GM21825 (cell line): ENCODE results near the gene THEMIS2.

ENCODE experiments used
- ATAC-seq: cut with Tn5 transposase; IDR thresholded peaks from one replicate; pipeline ENCODE4 v1.9.1; 2021; ENCODE audit warnings: mild to moderate bottlenecking, moderate library complexity; ENCODE audit not compliant: unreplicated experiment

THEMIS2 gene

DNA sequence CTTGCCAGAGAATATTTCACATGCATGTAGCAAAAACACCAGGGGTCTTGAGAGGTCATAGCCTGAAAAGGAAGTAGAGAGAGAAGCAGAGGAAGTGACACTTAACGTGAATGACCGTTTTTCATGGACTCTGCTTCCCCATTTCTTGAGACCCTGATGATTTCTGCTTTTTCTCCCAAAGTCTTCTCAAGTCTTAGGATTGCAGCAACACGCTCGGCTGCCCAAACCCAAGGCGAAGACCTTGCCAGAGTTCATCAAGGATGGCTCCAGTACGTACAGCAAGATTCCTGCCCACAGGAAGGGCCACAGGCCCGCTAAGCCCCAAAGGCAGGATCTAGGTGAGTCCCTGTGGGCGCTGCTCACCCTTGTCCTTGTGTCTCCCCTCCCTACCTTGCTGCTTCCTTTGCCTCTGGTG is 12.8 kb downstream of the THEMIS2 start:
- ATAC-seq: no peak

DNA sequence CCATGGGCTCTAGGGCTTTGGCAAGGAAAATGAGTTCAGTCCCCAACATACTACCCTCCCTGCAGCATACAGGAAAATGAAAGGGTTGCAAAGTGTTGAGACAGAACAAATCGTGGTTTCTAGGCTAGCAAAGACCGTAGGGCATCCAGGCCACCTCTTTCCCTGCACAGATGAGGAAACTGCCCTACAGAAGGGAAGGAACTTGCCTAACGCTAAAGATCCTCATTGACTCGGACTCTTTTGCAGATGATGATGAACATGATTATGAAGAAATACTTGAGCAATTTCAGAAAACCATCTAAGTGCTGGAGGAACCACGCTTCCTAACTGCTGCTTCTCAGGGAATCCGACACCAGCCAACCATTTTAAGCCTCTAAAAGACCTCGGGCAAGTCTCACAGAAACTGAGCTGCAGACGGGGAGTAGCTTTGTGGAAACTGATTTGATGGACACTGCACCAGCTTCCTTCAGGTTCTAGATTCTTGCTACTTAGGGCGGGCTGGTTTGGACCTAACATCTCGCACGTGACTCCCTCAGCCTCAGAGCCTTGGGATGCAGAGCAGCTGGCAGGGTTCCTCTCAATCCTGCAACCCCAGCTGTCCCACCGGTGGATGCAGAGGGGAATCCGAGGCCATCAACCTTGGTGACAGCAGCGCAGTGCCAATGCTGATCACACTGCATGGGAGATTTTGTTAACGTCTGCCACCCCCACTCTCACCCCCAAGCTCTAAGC is 13.4 kb downstream of the THEMIS2 start:
- ATAC-seq: no peak

DNA sequence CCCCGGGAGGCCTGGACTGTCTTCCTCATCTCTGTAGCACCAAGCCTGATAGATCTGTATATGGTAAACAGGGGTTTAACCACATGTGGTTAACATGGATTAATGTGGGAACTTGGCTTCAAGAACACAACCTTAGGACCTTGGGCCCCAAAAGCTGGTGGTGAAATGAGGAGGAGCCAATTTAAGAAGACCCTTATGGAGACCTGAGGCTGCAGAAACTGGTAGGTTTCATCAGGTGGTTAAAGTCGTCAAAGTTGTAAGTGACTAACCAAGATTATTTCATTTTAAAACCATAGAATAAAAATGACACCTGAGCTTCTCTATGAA is 14.0 kb downstream of the THEMIS2 start:
- no peak for ATAC-seq

DNA sequence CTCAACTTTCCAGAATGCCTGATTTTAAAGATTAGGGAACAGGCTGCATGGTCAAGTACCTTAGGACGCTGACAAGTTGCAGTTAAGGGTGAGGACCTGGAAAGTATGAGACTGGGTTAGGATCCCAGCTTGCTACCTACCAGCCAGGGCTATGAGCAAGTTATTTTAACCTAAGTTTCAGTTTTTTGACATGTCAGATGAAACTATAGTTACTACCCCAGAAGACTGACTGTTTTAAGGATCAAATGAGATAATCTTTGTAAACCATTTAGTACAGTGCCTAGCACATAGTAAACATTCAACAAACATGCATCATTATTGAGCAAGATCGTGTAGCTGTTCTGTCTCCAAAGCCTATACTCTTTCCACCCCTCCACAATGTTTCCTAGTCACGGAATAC is 14.4 kb downstream of the THEMIS2 start:
- ATAC-seq: no peak

DNA sequence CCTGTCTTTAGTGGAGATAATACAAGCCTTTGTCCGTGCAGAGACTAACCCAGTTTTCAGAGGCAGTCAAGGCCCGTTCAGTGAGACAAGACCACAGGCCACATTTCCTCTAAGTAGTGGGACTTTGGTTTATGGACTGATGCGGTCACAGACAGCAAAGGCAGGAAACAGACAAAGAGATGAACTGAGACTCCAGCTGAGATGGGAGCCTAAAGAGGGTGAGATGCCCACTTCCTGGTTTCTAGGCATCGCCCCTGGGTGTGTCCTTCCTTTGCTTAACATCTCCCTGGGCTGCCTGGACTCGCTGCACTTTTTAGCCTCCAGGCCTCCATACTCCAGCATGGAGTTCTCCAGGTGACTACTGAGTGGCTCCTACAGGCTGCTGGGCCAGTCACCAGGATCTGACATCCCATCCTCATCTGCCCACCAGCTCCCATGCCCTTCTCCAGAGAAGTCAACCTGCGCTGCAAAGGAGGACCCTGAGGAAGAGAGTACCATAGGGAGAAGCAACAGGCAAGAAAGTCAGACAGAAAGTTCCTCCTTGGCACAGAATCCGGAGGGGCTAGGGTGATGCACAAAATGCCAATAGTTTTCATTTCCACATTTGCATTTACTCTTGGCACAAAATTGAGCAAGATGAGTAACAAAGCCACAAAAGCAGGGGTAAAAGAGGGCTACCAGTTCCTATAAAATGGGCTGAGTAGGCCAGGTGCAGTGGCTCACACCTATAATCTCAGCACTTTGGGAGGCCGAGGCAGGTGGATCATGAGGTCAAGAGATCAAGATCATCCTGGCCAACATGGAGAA is 15.1 kb downstream of the THEMIS2 start:
- ATAC-seq: no peak

DNA sequence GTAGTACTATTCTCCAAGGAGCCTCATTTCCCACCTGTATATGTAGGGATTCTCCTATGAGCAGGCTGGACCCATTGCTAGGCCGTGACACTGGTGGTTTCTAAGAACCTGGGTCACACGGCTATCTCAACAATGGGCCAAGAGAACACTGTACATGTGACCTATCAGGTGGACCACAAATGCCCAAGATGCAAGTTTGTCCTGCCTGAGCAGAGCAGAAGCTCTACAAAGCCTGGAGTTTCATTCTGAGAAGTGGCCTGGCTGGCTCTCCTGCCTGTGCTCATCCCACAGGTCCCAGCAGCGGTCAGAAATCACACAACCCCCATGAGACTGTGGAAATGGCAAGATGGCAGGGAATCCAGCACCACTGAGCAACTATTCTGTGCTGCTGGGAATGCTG is 17.2 kb downstream of the THEMIS2 start:
- no peak for ATAC-seq

DNA sequence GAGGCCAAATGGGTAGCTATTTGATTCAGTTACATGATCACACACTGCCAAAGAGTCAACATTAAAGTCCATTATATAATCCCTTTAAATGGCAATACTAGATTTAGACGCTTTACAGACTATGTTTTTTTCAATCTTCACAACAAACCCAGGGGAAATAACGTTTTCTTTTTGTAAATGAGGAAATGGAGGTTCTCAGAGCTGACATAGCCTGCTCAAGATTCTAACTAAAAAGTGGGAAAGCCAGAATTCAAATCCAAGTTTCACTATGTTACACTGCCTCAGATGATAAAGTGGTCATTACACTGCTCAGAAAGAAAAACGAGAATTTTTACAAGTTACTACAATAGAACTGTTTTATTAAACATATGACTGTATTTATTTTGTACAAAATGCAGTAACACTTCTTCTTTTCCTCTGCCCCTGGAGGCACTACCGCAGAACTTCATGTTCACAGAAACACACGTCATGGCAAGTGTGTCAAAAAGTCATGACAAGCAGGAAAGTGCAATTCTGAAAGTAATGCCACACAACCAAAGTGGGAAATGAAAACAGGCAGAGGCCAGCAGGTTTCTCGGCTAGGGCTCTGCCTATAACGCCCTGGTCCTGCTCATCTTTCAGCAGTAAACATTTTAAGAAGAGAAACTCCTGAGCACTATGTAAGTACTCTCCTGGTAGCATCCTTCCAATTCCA is 19.0 kb downstream of the THEMIS2 start:
- ATAC-seq: peak; percentile 42

DNA sequence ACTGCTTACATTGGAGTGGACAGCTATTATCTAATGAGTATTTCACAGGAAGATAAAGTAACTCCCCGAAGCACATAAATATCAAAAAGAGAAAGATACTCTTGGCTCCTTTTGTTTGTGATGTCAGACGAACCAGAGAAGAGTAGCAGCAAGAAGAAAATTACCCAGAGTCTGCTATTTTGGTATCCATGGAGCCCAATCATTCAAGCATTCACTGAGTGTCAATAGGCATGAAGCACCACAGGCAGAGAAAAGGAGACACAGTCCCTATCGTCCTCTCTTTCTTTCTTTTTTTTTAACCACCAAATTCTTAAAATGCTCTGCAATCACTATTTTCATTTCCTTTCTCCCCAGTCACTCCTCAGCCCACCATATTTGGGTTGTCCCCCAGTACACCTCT is 22.2 kb downstream of the THEMIS2 start:
- no peak for ATAC-seq

DNA sequence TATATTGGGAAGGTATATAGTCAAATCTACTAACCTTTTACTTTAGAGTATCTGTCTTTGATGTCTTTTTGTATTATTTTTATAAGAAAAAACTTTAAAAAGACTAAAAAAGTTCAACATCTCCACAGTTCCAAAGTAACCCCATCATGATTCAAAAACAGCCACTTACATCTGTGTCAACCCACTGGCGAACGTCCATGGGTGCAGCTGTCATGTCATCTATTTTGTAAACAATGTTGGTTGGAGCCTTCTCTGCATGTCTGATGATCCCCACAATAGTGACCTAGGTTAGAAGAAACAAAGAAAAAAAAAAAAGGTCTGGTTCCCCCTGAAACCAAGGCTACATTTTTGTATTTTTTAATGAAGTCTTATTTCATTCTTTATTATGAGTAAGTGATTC is 34.4 kb downstream of the THEMIS2 start:
- no peak for ATAC-seq

DNA sequence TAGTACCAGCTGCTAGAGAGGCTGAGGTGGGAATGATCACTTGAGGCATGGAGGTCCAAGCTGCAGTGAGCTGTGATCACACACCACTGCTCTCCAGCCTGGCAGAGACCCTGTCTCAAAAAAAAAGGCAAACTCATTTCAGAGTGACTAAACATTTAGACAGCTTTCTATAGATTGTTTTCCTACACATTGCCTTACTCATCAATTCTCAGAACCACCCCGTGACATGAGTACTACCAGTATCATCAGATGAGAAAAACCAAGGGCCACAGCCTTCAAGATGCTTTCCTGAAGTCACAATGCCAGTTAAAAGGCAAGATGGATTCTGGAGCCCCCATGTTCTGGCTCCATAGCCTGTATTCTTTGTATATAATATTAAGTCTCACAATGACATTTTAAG is 40.1 kb downstream of the THEMIS2 start:
- ATAC-seq: no peak

DNA sequence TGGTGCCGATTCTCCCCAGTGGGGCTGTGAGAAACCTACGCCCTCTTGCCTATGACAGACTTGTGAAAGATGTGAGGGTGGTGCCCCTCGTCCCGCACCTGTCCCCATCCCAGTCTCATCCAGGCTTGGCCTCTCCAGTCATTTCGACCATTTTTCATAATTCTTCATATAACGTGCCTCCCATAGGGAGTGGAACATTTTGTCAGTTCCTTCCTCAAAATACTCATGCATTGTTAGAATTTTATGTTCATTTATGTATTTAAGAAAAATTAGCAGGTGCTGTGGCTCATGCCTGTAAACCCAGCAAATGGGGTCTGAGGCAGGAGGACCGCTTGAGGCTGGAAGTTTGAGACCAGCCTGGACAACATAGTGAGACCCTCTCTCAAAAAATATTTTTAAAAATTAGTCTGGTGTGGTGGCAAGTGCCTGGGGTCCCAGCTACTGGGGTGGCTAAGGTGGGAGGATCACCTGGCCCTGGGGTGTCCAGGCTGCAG is 42.8 kb downstream of the THEMIS2 start:
- ATAC-seq: no peak

DNA sequence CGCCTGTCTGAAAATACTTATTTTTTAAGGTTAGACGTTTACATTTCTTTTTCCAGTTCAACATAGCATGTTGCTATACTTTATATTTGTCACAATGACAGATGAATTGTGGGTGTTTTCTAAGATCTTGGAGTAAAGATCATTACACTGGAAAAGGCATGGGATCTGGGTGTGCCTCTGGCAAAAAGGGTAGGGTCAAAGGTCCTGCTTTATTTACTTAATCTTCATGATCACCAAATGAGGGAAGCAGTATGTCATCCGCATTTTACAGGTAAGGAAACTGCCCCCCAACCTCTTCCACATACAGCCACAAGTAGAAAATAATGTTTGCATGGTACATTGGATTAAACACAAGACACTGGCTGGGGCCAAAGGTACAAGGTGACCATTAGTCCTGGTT is 49.9 kb downstream of the THEMIS2 start:
- no peak for ATAC-seq

DNA sequence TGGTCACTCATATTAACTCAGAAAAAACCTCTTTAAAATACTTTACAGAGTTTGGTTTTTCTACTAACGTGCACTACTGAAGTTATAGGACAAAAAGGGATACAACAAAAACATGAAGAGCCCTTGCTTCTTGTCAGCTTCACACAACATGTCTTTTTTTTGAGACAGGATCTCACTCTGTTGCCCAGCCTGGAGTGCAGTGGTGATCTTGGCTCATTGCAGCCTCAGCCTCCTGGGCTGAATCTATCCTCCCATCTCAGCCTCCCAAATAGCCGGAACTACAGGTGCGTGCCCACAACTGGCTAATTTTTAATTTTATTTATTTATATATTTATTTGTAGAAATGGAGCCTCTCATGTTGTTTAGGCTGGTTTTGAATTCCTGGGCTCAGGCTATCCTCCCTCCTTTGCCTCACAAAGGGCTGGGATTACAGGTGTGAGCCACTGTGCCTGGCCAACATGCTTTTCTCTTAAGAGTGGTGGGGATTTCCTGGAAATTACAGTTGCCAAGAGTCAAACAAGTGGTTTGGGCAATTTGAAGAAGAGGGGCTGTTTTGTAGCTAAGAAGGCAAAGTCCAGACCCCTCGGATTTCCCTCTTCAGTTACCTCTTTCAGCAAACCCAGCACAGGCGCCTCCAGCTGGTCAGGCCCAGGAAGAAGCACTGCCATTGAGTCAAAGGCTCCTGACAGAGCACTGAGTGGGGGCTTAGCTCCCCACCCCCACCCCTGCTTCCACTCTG is 56.0 kb downstream of the THEMIS2 start:
- ATAC-seq: no peak

DNA sequence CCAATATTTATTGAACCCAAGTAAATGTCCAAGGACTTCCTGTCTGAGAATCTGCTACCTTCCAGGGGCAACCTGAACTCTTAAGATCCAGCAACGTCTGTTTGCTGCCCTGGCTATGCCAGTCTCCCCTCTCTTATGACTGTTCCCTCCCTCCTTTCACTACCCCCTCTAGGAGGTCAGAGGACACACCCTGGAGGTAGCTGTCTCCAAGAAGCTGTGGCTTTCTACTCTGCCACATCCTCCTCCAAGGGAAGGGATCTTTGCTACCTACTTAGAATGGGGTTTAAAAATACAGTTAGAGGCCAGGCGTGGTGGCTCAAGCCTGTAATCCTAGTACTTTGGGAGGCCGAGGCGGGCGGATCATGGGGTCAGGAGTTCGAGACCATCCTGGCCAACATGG is 58.8 kb downstream of the THEMIS2 start:
- no peak for ATAC-seq

DNA sequence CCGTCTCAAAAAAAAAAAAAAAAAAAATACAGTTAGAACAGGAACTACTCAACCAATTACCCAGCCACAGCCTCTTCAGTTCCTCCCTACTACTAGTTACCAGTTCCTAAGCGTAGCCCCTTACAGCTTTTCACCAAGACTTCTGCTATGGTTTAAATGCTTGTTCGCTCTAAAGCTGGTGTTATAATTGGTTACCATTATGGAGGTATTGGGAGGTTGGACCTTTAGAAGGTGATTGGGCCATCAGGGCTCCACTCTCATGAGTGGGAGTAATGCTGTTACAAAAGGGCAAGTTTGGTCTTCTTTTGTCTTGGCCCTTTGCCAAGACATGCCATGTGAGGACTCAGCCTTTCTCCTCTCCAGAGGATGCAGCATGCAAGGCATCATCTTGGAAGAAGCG is 59.4 kb downstream of the THEMIS2 start:
- ATAC-seq: no peak

DNA sequence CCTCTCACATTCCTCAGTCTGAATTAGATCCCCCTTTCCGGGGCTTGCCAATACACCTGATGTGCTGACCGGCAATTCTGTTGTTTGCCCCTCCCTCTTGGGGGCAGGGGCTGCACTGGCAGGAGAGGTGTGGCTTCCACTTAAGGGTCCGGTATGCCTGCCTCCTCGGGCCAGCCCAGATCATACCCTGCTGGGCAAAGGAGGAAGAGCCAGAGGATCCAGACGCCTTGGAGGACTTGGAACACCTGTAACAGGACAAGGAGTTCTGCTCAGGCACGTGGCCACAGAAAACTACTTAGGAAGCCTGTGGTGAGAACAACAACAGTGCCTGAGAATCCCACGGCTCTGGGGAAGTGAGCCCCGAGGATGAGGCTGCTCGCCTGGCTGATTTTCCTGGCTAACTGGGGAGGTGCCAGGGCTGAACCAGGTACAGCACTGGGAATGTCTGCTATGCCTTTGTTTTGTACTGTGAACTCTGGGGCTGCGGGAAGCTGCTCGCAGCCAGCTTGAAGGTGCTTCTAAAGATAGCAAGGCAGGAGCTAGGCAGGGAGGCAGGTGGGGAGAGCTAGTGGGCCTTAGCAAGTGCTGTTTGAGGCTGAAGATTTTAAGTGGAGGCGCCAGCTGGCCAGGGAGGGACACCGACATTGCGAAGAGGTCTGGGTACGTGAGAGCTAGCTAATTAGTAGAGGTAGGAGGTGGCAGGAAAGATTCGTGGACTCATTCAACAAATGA is 62.6 kb downstream of the THEMIS2 start, which contains the start of gene SMPDL3B:
Gene SMPDL3B, plus strand, starts transcription at position 183 of the 732 bp plus-strand sequence. Its CDS starts 184 bp downstream, at position 367.
- ATAC-seq: no peak

DNA sequence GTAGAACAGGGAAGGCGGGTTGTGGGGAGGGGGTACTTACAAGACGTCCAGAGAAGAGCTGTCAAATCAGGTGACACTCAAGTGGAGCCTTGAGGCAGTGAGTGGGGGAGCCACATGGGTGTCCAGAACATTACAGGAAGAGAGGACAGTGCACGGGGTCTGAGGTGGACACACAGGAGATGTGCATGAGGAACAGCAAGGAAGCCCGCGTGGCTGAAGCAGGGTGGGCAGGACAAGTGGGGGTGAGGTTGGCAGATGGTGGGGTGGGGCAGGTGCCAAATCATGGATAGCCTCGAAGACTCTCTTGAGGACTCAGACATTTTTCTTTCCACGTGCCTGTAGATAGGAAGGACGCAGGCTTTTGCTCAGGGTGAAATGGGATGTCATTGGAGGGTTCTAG is 63.4 kb downstream of the THEMIS2 start:
- ATAC-seq: no peak
